NB4 (cell line): ENCODE results near the gene MCC.

Source experiments
- DNase-seq: peaks from one replicate; pipeline ENCODE4 v3.0.0; 2010; ENCODE audit warnings: low read depth
- H3K4me3 ChIP-seq: one replicate; pipeline ENCODE4 v1.5.1; 2011; ENCODE audit warnings: mild to moderate bottlenecking, low read depth, low read length, moderate library complexity
- MYC ChIP-seq: IDR thresholded peaks from 2 replicates; pipeline ENCODE4 v1.6.1; 2011; ENCODE audit warnings: low read depth, low read length
- POLR2A ChIP-seq: IDR thresholded peaks from 2 replicates; pipeline ENCODE4 v1.6.1; 2011; ENCODE audit warnings: mild to moderate bottlenecking; ENCODE audit not compliant: insufficient read length; ENCODE audit errors: extremely low read depth
- TF ChIP-seq, protein P1 (sequence below): IDR thresholded peaks from one replicate; pipeline ENCODE4 v1.5.1; 2012; ENCODE audit warnings: low read depth, low read length
- TF ChIP-seq, protein P2 (sequence below): IDR thresholded peaks from 2 replicates; pipeline ENCODE4 v1.6.1; 2011; ENCODE audit warnings: low read depth, low read length

MCC gene

GRCh38 chr5:113256671-113257452, 231.4 kb downstream of the MCC start:
- TF ChIP-seq POLR2A = no peak
- TF ChIP-seq, protein P1, sequence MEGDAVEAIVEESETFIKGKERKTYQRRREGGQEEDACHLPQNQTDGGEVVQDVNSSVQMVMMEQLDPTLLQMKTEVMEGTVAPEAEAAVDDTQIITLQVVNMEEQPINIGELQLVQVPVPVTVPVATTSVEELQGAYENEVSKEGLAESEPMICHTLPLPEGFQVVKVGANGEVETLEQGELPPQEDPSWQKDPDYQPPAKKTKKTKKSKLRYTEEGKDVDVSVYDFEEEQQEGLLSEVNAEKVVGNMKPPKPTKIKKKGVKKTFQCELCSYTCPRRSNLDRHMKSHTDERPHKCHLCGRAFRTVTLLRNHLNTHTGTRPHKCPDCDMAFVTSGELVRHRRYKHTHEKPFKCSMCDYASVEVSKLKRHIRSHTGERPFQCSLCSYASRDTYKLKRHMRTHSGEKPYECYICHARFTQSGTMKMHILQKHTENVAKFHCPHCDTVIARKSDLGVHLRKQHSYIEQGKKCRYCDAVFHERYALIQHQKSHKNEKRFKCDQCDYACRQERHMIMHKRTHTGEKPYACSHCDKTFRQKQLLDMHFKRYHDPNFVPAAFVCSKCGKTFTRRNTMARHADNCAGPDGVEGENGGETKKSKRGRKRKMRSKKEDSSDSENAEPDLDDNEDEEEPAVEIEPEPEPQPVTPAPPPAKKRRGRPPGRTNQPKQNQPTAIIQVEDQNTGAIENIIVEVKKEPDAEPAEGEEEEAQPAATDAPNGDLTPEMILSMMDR = no peak
- TF ChIP-seq, protein P2, sequence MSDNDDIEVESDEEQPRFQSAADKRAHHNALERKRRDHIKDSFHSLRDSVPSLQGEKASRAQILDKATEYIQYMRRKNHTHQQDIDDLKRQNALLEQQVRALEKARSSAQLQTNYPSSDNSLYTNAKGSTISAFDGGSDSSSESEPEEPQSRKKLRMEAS = no peak
- TF ChIP-seq MYC = no peak
- DNase-seq = no peak
- no peak overlapping the region for H3K4me3 ChIP-seq

DNA sequence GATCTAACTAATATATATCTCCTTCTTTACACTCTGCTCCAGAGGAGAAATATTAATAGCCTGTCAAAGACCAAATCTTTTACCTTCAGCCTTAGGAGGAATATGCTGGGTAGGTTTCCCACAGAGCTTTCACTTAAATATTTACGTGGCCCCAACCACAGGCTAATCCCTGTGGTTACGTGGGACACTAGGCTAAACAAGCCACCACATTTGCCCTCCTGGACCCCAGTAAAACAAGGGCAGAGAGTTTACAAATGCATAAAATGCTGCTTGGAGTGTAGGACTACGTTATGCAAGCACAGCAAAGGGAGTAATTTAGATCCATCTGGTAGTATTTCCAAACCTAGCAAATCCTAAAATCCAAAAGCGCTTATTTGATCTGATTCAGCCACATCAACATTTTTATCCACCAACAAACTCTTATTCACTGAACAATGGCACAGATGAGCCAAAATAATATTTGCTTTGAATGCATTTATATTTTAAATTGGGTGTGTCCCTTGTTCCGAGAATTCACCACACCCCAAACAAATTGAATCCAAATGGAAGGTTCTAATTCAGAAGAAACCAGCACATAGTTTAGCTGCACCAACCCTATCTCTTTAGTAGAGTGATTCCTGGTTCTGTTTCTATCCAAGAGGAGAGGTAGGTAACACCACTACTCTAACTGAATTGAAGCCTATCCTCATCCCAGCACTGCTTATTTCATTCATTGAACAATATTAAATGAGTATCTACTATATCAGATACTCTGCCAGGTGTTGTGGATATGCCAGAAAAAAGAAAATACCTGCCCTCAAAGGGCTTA, 232.5 kb downstream of the MCC start:
- no peak overlapping the region for H3K4me3 ChIP-seq
- no peak for DNase-seq
- TF ChIP-seq, protein P2 = no peak
- TF ChIP-seq, protein P1 = no peak
- TF ChIP-seq POLR2A (no peak), MYC (no peak)

GRCh38 chr5:113255105-113255504, 233.1 kb downstream of the MCC start:
- no peak overlapping the region for H3K4me3 ChIP-seq
- no peak for TF ChIP-seq MYC
- TF ChIP-seq, protein P1 = no peak
- TF ChIP-seq, protein P2 = no peak
- TF ChIP-seq POLR2A = no peak
- no peak for DNase-seq

- TF ChIP-seq MYC (no peak), POLR2A (no peak)
- TF ChIP-seq, protein P1 = no peak
- TF ChIP-seq, protein P2 = no peak
- H3K4me3 ChIP-seq = no peak overlapping the region
- DNase-seq = no peak
These were observed 235.2 kb downstream of the MCC start for GRCh38 chr5:113253037-113253436.

DNA sequence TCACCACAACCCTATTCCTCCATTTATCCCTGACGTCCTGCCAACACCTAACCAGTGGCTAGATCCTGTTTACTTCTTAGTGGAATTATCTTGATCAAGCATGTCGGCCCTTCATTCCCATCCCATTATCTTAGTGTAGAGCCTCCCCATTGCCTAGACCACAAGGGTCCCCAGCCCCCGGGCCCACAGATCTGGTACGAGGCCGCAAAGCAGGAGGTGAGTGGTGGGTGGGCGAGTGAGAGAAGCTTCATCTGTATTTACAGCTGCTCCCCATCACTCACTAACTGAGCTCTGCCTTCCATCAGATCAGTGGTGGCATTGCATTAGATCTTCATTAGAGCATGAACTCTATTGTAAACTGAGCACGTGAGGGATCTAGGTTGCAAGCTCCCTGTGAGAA, 236.2 kb downstream of the MCC start:
- TF ChIP-seq, protein P1 = no peak
- TF ChIP-seq POLR2A = no peak
- TF ChIP-seq, protein P2 = no peak
- no peak for TF ChIP-seq MYC
- no peak overlapping the region for H3K4me3 ChIP-seq
- no peak for DNase-seq
